Adrenal gland (tissue), 12 donors: ENCODE results near the gene AMT. TPM values are rescaled to one million over a fixed set of nuclear protein-coding genes. Genes with fewer than 3 reads are reported as not detected.
A peak's percentile ranks its signal among the peaks of the same experiment; 100 is the strongest.

Experiments
- DNase-seq, 7 donors: peaks; one replicate each; pipeline ENCODE4 v3.0.0-alpha.2; 2019 to 2020
- H3K27ac ChIP-seq, 5 donors: fragments of 200-600 bp; sonication (generic) in 4 of 5; 1 replicate in 3 of 5; 2 replicates in 2 of 5; pipeline versions ENCODE4 v1.5.1 to v1.8.0; 2016 to 2020; ENCODE audit warnings: mild to moderate bottlenecking in 1 of 5
- H3K27me3 ChIP-seq: fragments of 200-600 bp; 2 replicates; pipeline ENCODE4 v1.8.0; 2021
- H3K36me3 ChIP-seq, 2 donors: fragments of 200-600 bp; replicated peaks in 1 of 2; 1 replicate in 1 of 2; 2 replicates in 1 of 2; pipeline versions ENCODE4 v1.5.1 to v1.8.0; 2018 to 2022
- H3K4me1 ChIP-seq, 2 donors: fragments of 200-600 bp; replicated peaks in 1 of 2; 1 replicate in 1 of 2; 2 replicates in 1 of 2; pipeline versions ENCODE4 v1.5.1 to v1.8.0; 2018 to 2021
- H3K4me3 ChIP-seq, 4 donors: fragments of 200-600 bp; sonication (generic) in 3 of 4; one replicate each; pipeline ENCODE4 v1.5.1; 2016 to 2018
- H3K9me3 ChIP-seq, 3 donors: fragments of 200-600 bp; sonication (generic) in 1 of 3; replicated peaks in 1 of 3; 1 replicate in 2 of 3; 2 replicates in 1 of 3; pipeline versions ENCODE4 v1.5.1 to v1.8.0; 2016 to 2021
- CTCF ChIP-seq, 6 experiments: fragments of 450-650 bp in 4 of 6; fragments of 200-600 bp in 2 of 6; sonication (generic) in 1 of 6; IDR thresholded peaks; 1 replicate in 5 of 6; 2 replicates in 1 of 6; pipeline versions ENCODE4 v1.5.1 to v1.8.0; 2016 to 2021; ENCODE audit warnings: antibody characterized with exemption in 6 of 6, mild to moderate bottlenecking in 2 of 6, moderate library complexity in 1 of 6
- POLR2A ChIP-seq, 2 donors: fragments of 450-650 bp; IDR thresholded peaks; one replicate each; pipeline ENCODE4 v1.6.1; 2017; ENCODE audit warnings: antibody characterized with exemption in 2 of 2, mild to moderate bottlenecking in 2 of 2, moderate library complexity in 1 of 2
- WGBS, 4 donors: extraction: QIAGEN DNeasy Blood & Tissue Kit in 2 of 4; methylation state at CpG; one replicate each; pipeline versions ENCODE4 v1.1.5 to v1.1.7; 2013 to 2017; 5-methylcytosine and 5-hydroxymethylcytosine counted together
- intact Hi-C, 2 donors: fragments of 100-400 bp; cut with DNase I; formaldehyde crosslinking; loops; one replicate each; pipeline versions ENCODE4 v1.14.1 to v1.15.0; 2022 to 2023
- polyA plus RNA-seq, 3 donors: library from polyadenylated mRNA; stranded (reverse); fragments of 200-250 nt in 2 of 3; fragments of 350-450 nt in 1 of 3; fragmentation: Illumina TruSeq in 1 of 3; extraction: RNeasy Lipid Tissue Mini Kit (QIAGEN cat#74804) in 1 of 3; gene quantifications; one replicate each; pipeline ENCODE4 v1.2.3, GENCODE V29; 2013 to 2014
- total RNA-seq, 9 donors: library from RNA; depleted of rRNA in 4 of 9; stranded (reverse); fragments of >200 nt in 4 of 9; fragments of 120-200 nt in 1 of 9; fragmentation: NEBNext Ultra II Directional in 1 of 9; extraction: Animal tissue kit (Norgen Biotek cat#: 25700) in 1 of 9; gene quantifications; one replicate each; pipeline versions ENCODE4 v1.1.0 to v1.2.4, GENCODE V29; 2013 to 2023
- donor health status: healthy with polysubstance abuse.
- donor health status: Bipolar disorder and iron deficiency.
- donor health status: DM: yes; HTN: yes; CAD: no.
- donor health status: DM: no; HTN: no; CAD: no.
- donor health status: DM: no; HTN: no; CAD: no.
- donor health status: DM: yes; HTN: yes; CAD: no.

AMT gene
- total and polyA plus RNA-seq, 12 donors, result 5.6 to 55.8 (median 20.7) TPM

GRCh38 chr3:49415931-49416601 lies 6.2 kb downstream of the AMT start:
- Histone ChIP-seq H3K9me3 (no peaks in the 10 kb centered on the region), H3K36me3 (peaks cover 0 to 8% of the 10 kb centered on the region in 2 donors), H3K4me1 (peaks cover 12 to 25% of the 10 kb centered on the region in 2 donors), H3K27ac (peak overlapping the region in 2 of 5 donors; percentile 2 to 64), H3K27me3 (no peaks in the 10 kb centered on the region), H3K4me3 (no peak overlapping the region)
- no peak for DNase-seq
- TF ChIP-seq CTCF (IDR thresholded peaks at IDR 0.05) (no peak), POLR2A (IDR thresholded peaks at IDR 0.05) (no peak)
- intact Hi-C loops, result no loop called here
- WGBS, 4 donors, result 35 to 72% (median 62%) methylated on average over 2 to 4 of the region's 4 CpGs

GRCh38 chr3:49414753-49415152 lies 7.5 kb downstream of the AMT start:
- Histone ChIP-seq H3K4me1 (peaks cover 14 to 25% of the 10 kb centered on the region in 2 donors), H3K27me3 (no peaks in the 10 kb centered on the region), H3K9me3 (no peaks in the 10 kb centered on the region), H3K4me3 (no peak overlapping the region), H3K27ac (no peak overlapping the region), H3K36me3 (peaks cover 0 to 8% of the 10 kb centered on the region in 2 donors)
- intact Hi-C loops, result no loop called here
- 82 to 100% (median 91%) methylated on average over 1 to 2 of the region's 2 CpGs for WGBS, 4 donors
- TF ChIP-seq POLR2A (IDR thresholded peaks at IDR 0.05) (no peak), CTCF (IDR thresholded peaks at IDR 0.05) (no peak)
- no peak for DNase-seq

- TF ChIP-seq POLR2A (IDR thresholded peaks at IDR 0.05) (no peak), CTCF (IDR thresholded peaks at IDR 0.05) (no peak)
- peaks cover 19 to 37% of the 10 kb centered on the region in 2 donors for H3K4me1 ChIP-seq
- no peaks in the 10 kb centered on the region for H3K9me3 ChIP-seq
- peaks cover 0 to 8% of the 10 kb centered on the region in 2 donors for H3K36me3 ChIP-seq
- intact Hi-C loops, result no loop called here
- H3K27ac ChIP-seq, result peak overlapping the region in 3 of 5 donors; percentile 97 to 100 (median 100)
- WGBS, 4 donors, result 78 to 93% (median 80%) methylated on average over 4 to 6 of the region's 6 CpGs
- H3K27me3 ChIP-seq, result no peaks in the 10 kb centered on the region
- H3K4me3 ChIP-seq, result peak overlapping the region in 1 of 4 donors; percentile 99
- no peak for DNase-seq
Observed at GRCh38 chr3:49413338-49413734, 8.9 kb downstream of the AMT start.

- Histone ChIP-seq H3K27ac (peak overlapping the region; percentile 67 to 100 (median 97)), H3K4me3 (peak overlapping the region in 3 of 4 donors; percentile 68 to 99 (median 78)), H3K27me3 (no peaks in the 10 kb centered on the region), H3K36me3 (peaks cover 0 to 8% of the 10 kb centered on the region in 2 donors), H3K4me1 (peaks cover 20 to 43% of the 10 kb centered on the region in 2 donors), H3K9me3 (no peaks in the 10 kb centered on the region)
- WGBS, 4 donors, result 20 to 34% (median 26%) methylated on average over 9 to 16 of the region's 16 CpGs
- TF ChIP-seq POLR2A (IDR thresholded peaks at IDR 0.05) (no peak), CTCF (IDR thresholded peaks at IDR 0.05) (no peak)
- intact Hi-C loops, result no loop called here
- DNase-seq, result peak in 1 of 7 donors; percentile 63
Observed at GRCh38 chr3:49412632-49413337, 9.5 kb downstream of the AMT start.
